Ovary (tissue), 9 donors: ENCODE results near the gene PLA2G2D. TPM values are rescaled to one million over a fixed set of nuclear protein-coding genes. Genes with fewer than 3 reads are reported as not detected.

ENCODE experiments used
- DNase-seq, 5 donors: peaks; one replicate each; pipeline ENCODE4 v3.0.0-alpha.2; 2019 to 2020
- H3K27ac ChIP-seq, 2 donors: fragments of 200-600 bp; one replicate each; pipeline versions ENCODE4 v1.5.1 to v1.8.0; 2019 to 2022
- H3K27me3 ChIP-seq: fragments of 200-600 bp; one replicate; pipeline ENCODE4 v1.8.0; 2022
- H3K36me3 ChIP-seq: fragments of 200-600 bp; sonication (generic); one replicate; pipeline ENCODE4 v1.5.1; 2019
- H3K4me1 ChIP-seq: one replicate; pipeline ENCODE4 v1.8.1; 2013; ENCODE audit warnings: mild to moderate bottlenecking, moderate library complexity; ENCODE audit not compliant: insufficient read depth
- H3K4me3 ChIP-seq: fragments of 200-600 bp; sonication (generic); one replicate; pipeline ENCODE4 v1.5.1; 2017
- H3K9me3 ChIP-seq, 2 donors: fragments of 200-600 bp in 1 of 2; sonication (generic) in 1 of 2; one replicate each; pipeline versions ENCODE4 v1.5.1 to v1.8.1; 2013 to 2019; ENCODE audit warnings: mild to moderate bottlenecking in 1 of 2, moderate library complexity in 1 of 2
- CTCF ChIP-seq, 3 donors: fragments of 450-650 bp in 2 of 3; fragments of 200-600 bp in 1 of 3; IDR thresholded peaks; one replicate each; pipeline versions ENCODE4 v1.5.1 to v1.8.0; 2016 to 2022; ENCODE audit warnings: antibody characterized with exemption in 3 of 3, mild to moderate bottlenecking in 1 of 3
- EP300 ChIP-seq: sonication (generic); formaldehyde crosslinking; IDR thresholded peaks from one replicate; pipeline ENCODE4 v1.6.1; 2017; ENCODE audit warnings: antibody characterized with exemption
- POLR2A ChIP-seq: fragments of 450-650 bp; IDR thresholded peaks from one replicate; pipeline ENCODE4 v1.6.1; 2017; ENCODE audit warnings: antibody characterized with exemption, mild to moderate bottlenecking, moderate library complexity
- WGBS, 3 donors: extraction: QIAGEN DNeasy Blood & Tissue Kit in 1 of 3; methylation state at CpG; one replicate each; pipeline versions ENCODE4 v1.1.5 to v1.1.7; 2013 to 2017; 5-methylcytosine and 5-hydroxymethylcytosine counted together
- intact Hi-C, 4 donors: fragments of 100-400 bp; cut with DNase I; formaldehyde crosslinking; loops; one replicate each; pipeline versions ENCODE4 v1.11.0 to v1.15.1; 2022 to 2023
- polyA plus RNA-seq, 2 donors: library from polyadenylated mRNA; stranded (reverse); fragments of 200-250 nt in 1 of 2; fragments of 350-450 nt in 1 of 2; fragmentation: Illumina TruSeq in 1 of 2; extraction: RNeasy Lipid Tissue Mini Kit (QIAGEN cat#74804) in 1 of 2; gene quantifications; one replicate each; pipeline ENCODE4 v1.2.3, GENCODE V29; 2013 to 2014
- total RNA-seq, 7 donors: library from RNA; depleted of rRNA in 2 of 7; stranded (reverse); fragments of >200 nt in 2 of 7; fragmentation: NEBNext Ultra II Directional in 3 of 7; extraction: Animal tissue kit (Norgen Biotek cat#: 25700) in 3 of 7; gene quantifications; one replicate each; pipeline versions ENCODE4 v1.1.0 to v1.2.4, GENCODE V29; 2016 to 2023
- donor health status: DM: no; HTN: no; CAD: no; lungs with moderate emphysema.
- donor health status: DM: no; HTN: no; CAD: no.
- donor health status: Bipolar disorder and iron deficiency.
- donor health status: DM: yes; HTN: yes; CAD: no.
- donor health status: DM: no; HTN: no; CAD: no.
- donor health status: DM: yes; HTN: yes; CAD: no.

PLA2G2D gene
- total and polyA plus RNA-seq, 9 donors, result 0.12 to 2.1 (median 0.12) TPM; not detected in 6

GRCh38 chr1:20107351-20107750 is 12.0 kb downstream of the PLA2G2D start:
- H3K4me3 ChIP-seq, result no peak overlapping the region

GRCh38 chr1:20105856-20106255 is 13.5 kb downstream of the PLA2G2D start:
- H3K9me3 ChIP-seq, result no peaks in the 10 kb centered on the region
- 19 to 41% (median 32%) methylated on average over 1 of the region's 1 CpG for WGBS, 3 donors
- peaks cover 14% of the 10 kb centered on the region for H3K4me1 ChIP-seq
- no peak overlapping the region for H3K4me3 ChIP-seq
- no peak for TF ChIP-seq CTCF (IDR thresholded peaks at IDR 0.05)
- TF ChIP-seq EP300, result no peak
- no peak for TF ChIP-seq POLR2A
- no peaks in the 10 kb centered on the region for H3K36me3 ChIP-seq
- H3K27ac ChIP-seq, result no peak overlapping the region
- H3K27me3 ChIP-seq, result no peaks in the 10 kb centered on the region
- intact Hi-C loops, result loop anchor here in 1 of 4 donors (5.0 kb wide), 1 partner anchor 36 kb away; no protein-coding TSS in a partner anchor
- DNase-seq, result no peak

More at GRCh38 chr1:20107351-20107750, 12.0 kb downstream of the PLA2G2D start:
- H3K27me3 ChIP-seq, result no peaks in the 10 kb centered on the region
- DNase-seq, result no peak
- H3K27ac ChIP-seq, result peak overlapping the region in 1 of 2 donors; percentile 80
- H3K36me3 ChIP-seq, result no peaks in the 10 kb centered on the region
- TF ChIP-seq EP300, result no peak
- intact Hi-C loops, result loop anchor here in 1 of 4 donors (5.0 kb wide), 1 partner anchor 35 kb away; no protein-coding TSS in a partner anchor
- no peaks in the 10 kb centered on the region for H3K9me3 ChIP-seq
- WGBS, 3 donors, result 67 to 70% (median 68%) methylated on average over 4 of the region's 4 CpGs
- H3K4me1 ChIP-seq, result peaks cover 14% of the 10 kb centered on the region

- Histone ChIP-seq H3K36me3 (no peaks in the 10 kb centered on the region), H3K4me3 (no peak overlapping the region), H3K9me3 (no peaks in the 10 kb centered on the region), H3K27me3 (no peaks in the 10 kb centered on the region), H3K4me1 (peaks cover 4% of the 10 kb centered on the region), H3K27ac (no peak overlapping the region)
- DNase-seq, result no peak
- intact Hi-C loops, result loop anchor here in 1 of 4 donors (5.0 kb wide), 1 partner anchor 44 kb away; no protein-coding TSS in a partner anchor
- TF ChIP-seq EP300 (no peak), CTCF (IDR thresholded peaks at IDR 0.05) (no peak), POLR2A (no peak)
- 33 to 56% (median 55%) methylated on average over 1 of the region's 1 CpG for WGBS, 3 donors
Measured at GRCh38 chr1:20102875-20103274, 16.5 kb downstream of the PLA2G2D start.

- no peaks in the 10 kb centered on the region for H3K4me1 ChIP-seq
- no peak overlapping the region for H3K27ac ChIP-seq
- no peak overlapping the region for H3K4me3 ChIP-seq
- intact Hi-C loops, result loop anchor here in 1 of 4 donors (5.0 kb wide), 1 partner anchor 47 kb away; no protein-coding TSS in a partner anchor
- peak; percentile 48 to 69 (median 53) for DNase-seq
- no peaks in the 10 kb centered on the region for H3K36me3 ChIP-seq
- H3K9me3 ChIP-seq, result no peaks in the 10 kb centered on the region
- no peak for TF ChIP-seq POLR2A
- peak in 2 of 3 donors; percentile 79 to 80 for TF ChIP-seq CTCF (IDR thresholded peaks at IDR 0.05)
- 40 to 44% (median 43%) methylated on average over 14 of the region's 14 CpGs for WGBS, 3 donors
- H3K27me3 ChIP-seq, result no peaks in the 10 kb centered on the region
Measured at GRCh38 chr1:20100632-20101355, 18.5 kb downstream of the PLA2G2D start.

- WGBS, 3 donors, result 61 to 67% (median 62%) methylated on average over 3 of the region's 3 CpGs
- no peaks in the 10 kb centered on the region for H3K36me3 ChIP-seq
- intact Hi-C loops, result loop anchor here in 1 of 4 donors (5.0 kb wide), 1 partner anchor 53 kb away; no protein-coding TSS in a partner anchor
- no peak for DNase-seq
- H3K4me1 ChIP-seq, result peaks cover under 1% of the 10 kb centered on the region
- H3K9me3 ChIP-seq, result no peaks in the 10 kb centered on the region
- no peak overlapping the region for H3K27ac ChIP-seq
- TF ChIP-seq CTCF (IDR thresholded peaks at IDR 0.05) (no peak), POLR2A (no peak), EP300 (no peak)
- no peaks in the 10 kb centered on the region for H3K27me3 ChIP-seq
- no peak overlapping the region for H3K4me3 ChIP-seq
Measured at GRCh38 chr1:20099533-20099932, 19.8 kb downstream of the PLA2G2D start.
